OCI-LY3 (cell line): ENCODE data around the gene COG2.
"Not testable (repeated sequence)": the region's sequence is repeated elsewhere in the genome, so short reads cannot be mapped to it uniquely, and the experiment has no call there.

ENCODE experiments used
- H2AFZ ChIP-seq: fragments of 200-600, 300-600 bp; shearing (Covaris generic); 2 replicates; pipeline ENCODE4 v1.6.0; 2014; ENCODE audit warnings: antibody characterized with exemption, low read depth, low read length
- H3K27ac ChIP-seq: fragments of 200-600, 300-600 bp; sonication (generic); 2 replicates; pipeline ENCODE4 v1.5.1; 2014; ENCODE audit warnings: mild to moderate bottlenecking, low read length, moderate library complexity, mixed read lengths
- H3K27me3 ChIP-seq: fragments of 200-600, 300-600 bp; sonication (generic); 2 replicates; pipeline ENCODE4 v1.6.1; 2014; ENCODE audit warnings: low read depth, low read length, mixed read lengths
- H3K36me3 ChIP-seq: fragments of 200-600, 300-600 bp; sonication (generic); replicated peaks from 2 replicates; pipeline ENCODE3; 2014; ENCODE audit warnings: low read depth, low read length, mixed read lengths
- H3K4me1 ChIP-seq: fragments of 300-600, 200-600 bp; sonication (generic); 2 replicates; pipeline ENCODE4 v1.6.1; 2014; ENCODE audit warnings: low read length, mixed read lengths
- H3K4me2 ChIP-seq: fragments of 200-600, 300-600 bp; sonication (generic); 2 replicates; pipeline ENCODE4 v1.6.1; 2014; ENCODE audit warnings: low read length, mixed read lengths
- H3K4me3 ChIP-seq: fragments of 300-600, 200-600 bp; sonication (generic); 2 replicates; pipeline ENCODE4 v1.5.1; 2014; ENCODE audit warnings: antibody characterized with exemption, mild to moderate bottlenecking, low read length, moderate library complexity
- H3K79me2 ChIP-seq: fragments of 300-600, 200-600 bp; shearing (Covaris generic); 2 replicates; pipeline ENCODE4 v1.6.1; 2014; ENCODE audit warnings: mild to moderate bottlenecking, low read length, mixed read lengths
- H3K9ac ChIP-seq: fragments of 300-600, 200-600 bp; shearing (Covaris generic); 2 replicates; pipeline ENCODE4 v1.6.0; 2014; ENCODE audit warnings: mild to moderate bottlenecking, low read length, moderate library complexity
- H3K9me3 ChIP-seq: fragments of 200-600, 300-600 bp; shearing (Covaris generic); 2 replicates; pipeline ENCODE4 v1.6.1; 2014; ENCODE audit warnings: low read length, mixed read lengths; ENCODE audit not compliant: insufficient read depth
- H4K20me1 ChIP-seq: fragments of 200-600, 300-600 bp; sonication (generic); 2 replicates; pipeline ENCODE4 v1.6.1; 2016; ENCODE audit warnings: low read length, mixed read lengths; ENCODE audit not compliant: insufficient read depth
- CTCF ChIP-seq: fragments of 200-600, 300-600 bp; sonication (generic); IDR thresholded peaks from 2 replicates; pipeline ENCODE4 v1.5.1; 2014; ENCODE audit warnings: antibody characterized with exemption, low read length, low read depth
- EZH2phosphoT487 ChIP-seq: fragments of 200-600 bp; shearing (Covaris generic); IDR thresholded peaks from 2 replicates; pipeline ENCODE4 v1.6.1; 2018; ENCODE audit warnings: antibody characterized with exemption, mixed run types, low read depth

Gene COG2

DNA sequence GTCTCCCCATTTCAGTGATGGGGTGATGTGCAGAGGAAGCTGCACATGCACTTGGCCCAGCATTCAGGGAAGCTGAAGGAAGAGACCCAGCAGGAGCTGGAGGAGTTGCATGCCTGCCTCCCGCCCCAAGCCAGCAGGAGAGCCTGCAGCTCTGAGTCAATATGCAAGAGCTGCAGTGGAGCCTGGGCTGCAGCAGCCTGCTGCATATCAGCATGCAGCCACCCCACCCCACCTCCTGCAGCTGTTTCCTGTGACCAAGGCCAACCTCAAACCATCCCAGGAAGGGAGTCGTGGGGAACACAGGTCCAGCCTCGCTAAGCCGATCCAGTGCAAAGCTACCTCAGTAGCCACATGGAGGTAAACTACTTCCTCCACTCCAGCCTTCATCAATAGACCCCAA is 52.7 kb downstream of the COG2 start:
- H3K4me3 ChIP-seq = no peak overlapping the region
- H2AFZ ChIP-seq = no peak overlapping the region
- H3K4me1 ChIP-seq = no peaks in the 10 kb centered on the region
- H3K79me2 ChIP-seq = no peaks in the 10 kb centered on the region
- no peaks in the 10 kb centered on the region for H3K9me3 ChIP-seq
- TF ChIP-seq EZH2phosphoT487 (no peak), CTCF (no peak)
- H3K9ac ChIP-seq = no peak overlapping the region
- H4K20me1 ChIP-seq = no peaks in the 10 kb centered on the region
- no peak overlapping the region for H3K4me2 ChIP-seq
- no peaks in the 10 kb centered on the region for H3K27me3 ChIP-seq
- H3K36me3 ChIP-seq = peaks cover 33% of the 10 kb centered on the region
- H3K27ac ChIP-seq = no peak overlapping the region

DNA sequence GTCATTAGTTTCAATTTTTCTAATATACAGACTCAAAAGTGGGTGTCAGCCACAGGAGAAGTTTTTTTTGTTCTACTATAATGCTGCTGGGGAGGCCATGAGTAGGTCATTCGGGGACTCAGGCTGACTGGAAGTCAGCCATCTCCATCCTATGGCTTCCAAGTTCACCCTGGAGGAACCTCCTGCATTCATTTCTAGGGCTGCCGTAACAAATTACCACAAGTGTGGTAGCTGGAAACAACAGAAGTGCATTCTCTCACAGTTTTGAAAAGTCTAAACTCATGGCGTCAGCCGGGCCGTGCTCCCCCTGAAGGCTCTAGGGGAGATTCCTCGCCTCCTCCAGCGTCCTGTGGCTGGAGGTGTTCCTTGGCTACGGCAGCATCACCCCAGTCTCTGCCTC is 53.9 kb downstream of the COG2 start:
- H3K9ac ChIP-seq = no peak overlapping the region
- H4K20me1 ChIP-seq = no peaks in the 10 kb centered on the region
- H3K27ac ChIP-seq = no peak overlapping the region
- H3K9me3 ChIP-seq = no peaks in the 10 kb centered on the region
- H3K4me3 ChIP-seq = no peak overlapping the region
- no peak overlapping the region for H2AFZ ChIP-seq
- H3K79me2 ChIP-seq = no peaks in the 10 kb centered on the region
- H3K27me3 ChIP-seq = no peaks in the 10 kb centered on the region
- no peak overlapping the region for H3K4me2 ChIP-seq
- H3K4me1 ChIP-seq = no peaks in the 10 kb centered on the region
- H3K36me3 ChIP-seq = peaks cover 27% of the 10 kb centered on the region
- TF ChIP-seq EZH2phosphoT487 (no peak), CTCF (no peak)

- Histone ChIP-seq H4K20me1 (no peaks in the 10 kb centered on the region), H2AFZ (no peak overlapping the region), H3K27me3 (no peaks in the 10 kb centered on the region), H3K79me2 (no peaks in the 10 kb centered on the region), H3K4me2 (no peak overlapping the region), H3K4me3 (no peak overlapping the region), H3K27ac (no peak overlapping the region), H3K4me1 (no peaks in the 10 kb centered on the region), H3K9ac (no peak overlapping the region), H3K36me3 (peaks cover 22% of the 10 kb centered on the region), H3K9me3 (no peaks in the 10 kb centered on the region)
- TF ChIP-seq CTCF (no peak), EZH2phosphoT487 (no peak)
Observed at GRCh38 chr1:230696722-230697437, 54.6 kb downstream of the COG2 start.

GRCh38 chr1:230698130-230698529 is 55.8 kb downstream of the COG2 start:
- H2AFZ ChIP-seq = no peak overlapping the region
- H3K9ac ChIP-seq = no peak overlapping the region
- H3K27ac ChIP-seq = no peak overlapping the region
- H3K4me1 ChIP-seq = no peaks in the 10 kb centered on the region
- H3K79me2 ChIP-seq = no peaks in the 10 kb centered on the region
- no peak overlapping the region for H3K4me2 ChIP-seq
- no peak overlapping the region for H3K4me3 ChIP-seq
- no peaks in the 10 kb centered on the region for H4K20me1 ChIP-seq
- TF ChIP-seq EZH2phosphoT487 (no peak), CTCF (no peak)
- H3K36me3 ChIP-seq = peaks cover 12% of the 10 kb centered on the region
- no peaks in the 10 kb centered on the region for H3K27me3 ChIP-seq
- H3K9me3 ChIP-seq = no peaks in the 10 kb centered on the region

GRCh38 chr1:230698964-230699363 is 56.7 kb downstream of the COG2 start:
- H3K4me1 ChIP-seq, H3K4me2 ChIP-seq, H3K9ac ChIP-seq, H3K4me3 ChIP-seq, H3K27ac ChIP-seq, H3K27me3 ChIP-seq, H4K20me1 ChIP-seq, H2AFZ ChIP-seq, H3K36me3 ChIP-seq, H3K9me3 ChIP-seq, H3K79me2 ChIP-seq: not testable (repeated sequence)
